K562 (cell line): ENCODE measurements around the gene GRB2. TPM values are rescaled to one million over a fixed set of nuclear protein-coding genes. Genes with fewer than 3 reads are reported as not detected.

Experiments
- EP300 ChIP-seq: IDR thresholded peaks from 2 replicates; pipeline ENCODE4 v1.6.1; 2012; ENCODE audit warnings: low read length, improper control_type of control experiment
- ERF ChIP-seq: fragments of 450-650 bp; formaldehyde crosslinking; IDR thresholded peaks from 2 replicates; pipeline ENCODE4 v1.4.0; 2020; ENCODE audit warnings: mild to moderate bottlenecking, mixed read lengths
- FOXP1 ChIP-seq: sonication (generic); formaldehyde crosslinking; IDR thresholded peaks from 2 replicates; pipeline ENCODE4 v1.8.0; 2022; ENCODE audit warnings: mild to moderate bottlenecking, missing genetic modification reagents
- HDAC1 ChIP-seq, 2 experiments: fragments of 450-650 bp; IDR thresholded peaks; 2 replicates each; pipeline ENCODE4 v1.6.1; 2016 to 2017; ENCODE audit warnings: inconsistent platforms in 1 of 2, mild to moderate bottlenecking in 1 of 2, moderate library complexity in 1 of 2
- HDAC6 ChIP-seq: IDR thresholded peaks from 2 replicates; pipeline ENCODE4 v1.6.1; 2012; ENCODE audit warnings: low read depth, mild to moderate bottlenecking, control low read depth, inconsistent platforms, low read length, moderate library complexity
- KLF16 ChIP-seq: IDR thresholded peaks from 2 replicates; pipeline ENCODE4 v1.6.1; 2016; ENCODE audit warnings: antibody characterized with exemption
- MCM5 ChIP-seq: fragments of 450-650 bp; IDR thresholded peaks from 2 replicates; pipeline ENCODE4 v1.6.1; 2016; ENCODE audit warnings: low read depth
- NCOA6 ChIP-seq: fragments of 450-650 bp; IDR thresholded peaks from 2 replicates; pipeline ENCODE4 v1.6.1; 2017; ENCODE audit warnings: mild to moderate bottlenecking
- NKRF ChIP-seq: fragments of 450-650 bp; IDR thresholded peaks from 2 replicates; pipeline ENCODE4 v1.6.1; 2016; ENCODE audit warnings: borderline replicate concordance
- PCBP1 ChIP-seq: fragments of 200-400 bp; formaldehyde crosslinking; IDR thresholded peaks from 2 replicates; pipeline ENCODE4 v1.6.1; 2018; ENCODE audit warnings: mild to moderate bottlenecking, low read depth, low read length; ENCODE audit not compliant: poor library complexity, severe bottlenecking
- RAD21 ChIP-seq, 2 experiments: fragments of 250-450 bp in 1 of 2; fragments of 450-650 bp in 1 of 2; sonication (Bioruptor Pico) in 1 of 2; formaldehyde crosslinking in 1 of 2; IDR thresholded peaks in 1 of 2; conservative IDR thresholded peaks in 1 of 2; 2 replicates each; pipeline versions ENCODE4 v1.4.0 to v1.8.0; 2020 to 2022; ENCODE audit warnings: mild to moderate bottlenecking in 2 of 2, moderate library complexity in 1 of 2
- SMARCE1 ChIP-seq: fragments of 450-650 bp; IDR thresholded peaks from 2 replicates; pipeline ENCODE4 v1.7.1; 2016; ENCODE audit warnings: mild to moderate bottlenecking
- SMC3 ChIP-seq: conservative IDR thresholded peaks from 2 replicates; pipeline ENCODE4 v1.6.1; 2011; ENCODE audit warnings: low read depth, low read length, improper control_type of control experiment; ENCODE audit not compliant: insufficient read depth
- TBP ChIP-seq: optimal IDR thresholded peaks from 2 replicates; pipeline ENCODE3; 2011; ENCODE audit warnings: low read depth, low read length, improper control_type of control experiment
- ZFX ChIP-seq: sonication (generic); formaldehyde crosslinking; IDR thresholded peaks from 2 replicates; pipeline ENCODE4 v1.8.0; 2022; ENCODE audit warnings: mild to moderate bottlenecking, missing genetic modification reagents, moderate library complexity
- ZNF146 ChIP-seq: IDR thresholded peaks from one replicate; pipeline ENCODE4 v1.6.1; 2018; ENCODE audit warnings: missing compliant biosample characterization; ENCODE audit not compliant: unreplicated experiment
- ZNF263 ChIP-seq: sonication (generic); formaldehyde crosslinking; IDR thresholded peaks from 2 replicates; pipeline ENCODE4 v1.8.0; 2022; ENCODE audit warnings: mild to moderate bottlenecking, missing genetic modification reagents, borderline replicate concordance
- ZNF436 ChIP-seq: fragments of 250-450, 450-650 bp; sonication (Bioruptor Pico); formaldehyde crosslinking; IDR thresholded peaks from 2 replicates; pipeline ENCODE4 v1.7.0; 2020; ENCODE audit warnings: mild to moderate bottlenecking
- ZNF780A ChIP-seq: fragments of 250-450 bp; sonication (Bioruptor Pico); IDR thresholded peaks from 2 replicates; pipeline ENCODE4 v1.5.0; 2021; ENCODE audit warnings: mild to moderate bottlenecking
- polyA plus RNA-seq, 8 experiments: library from polyadenylated mRNA; depleted of rRNA in 4 of 8; stranded (reverse) in 5 of 8; unstranded in 3 of 8; fragments of >200 nt; fragmentation: Nextera tagmentation in 2 of 8; fragmentation: Illumina TruSeq in 1 of 8; extraction: Ambion mirVana in 2 of 8; extraction: Trizol in 1 of 8; gene quantifications; 2 replicates each; pipeline versions ENCODE4 v1.2.1 to v1.2.3, GENCODE V29; 2011 to 2014; ENCODE audit warnings: inconsistent platforms in 1 of 8, missing spikeins in 1 of 8
- total RNA-seq, 7 experiments: library from RNA; depleted of rRNA in 6 of 7; stranded (reverse); fragments of >200 nt in 6 of 7; fragmentation: Illumina TruSeq in 2 of 7; extraction: Trizol in 2 of 7; gene quantifications; 2 replicates each; pipeline versions ENCODE4 v1.2.1 to v1.2.3, GENCODE V29; 2011 to 2021; ENCODE audit warnings: low replicate concordance in 1 of 7
- TF ChIP-seq, protein P1 (sequence below), 2 experiments: fragments of 450-650 bp; formaldehyde crosslinking in 1 of 2; IDR thresholded peaks; 2 replicates each; pipeline versions ENCODE4 v1.4.0 to v1.6.1; 2014 to 2020; ENCODE audit warnings: mild to moderate bottlenecking in 2 of 2, borderline replicate concordance in 1 of 2, low read depth in 1 of 2

GRB2 gene
- total and polyA plus RNA-seq, 9 of the 15 experiments (the other 6 are each of a cell fraction or from before 2014, with no cell fraction given) = 57.2 to 136 (median 84.8) TPM

DNA sequence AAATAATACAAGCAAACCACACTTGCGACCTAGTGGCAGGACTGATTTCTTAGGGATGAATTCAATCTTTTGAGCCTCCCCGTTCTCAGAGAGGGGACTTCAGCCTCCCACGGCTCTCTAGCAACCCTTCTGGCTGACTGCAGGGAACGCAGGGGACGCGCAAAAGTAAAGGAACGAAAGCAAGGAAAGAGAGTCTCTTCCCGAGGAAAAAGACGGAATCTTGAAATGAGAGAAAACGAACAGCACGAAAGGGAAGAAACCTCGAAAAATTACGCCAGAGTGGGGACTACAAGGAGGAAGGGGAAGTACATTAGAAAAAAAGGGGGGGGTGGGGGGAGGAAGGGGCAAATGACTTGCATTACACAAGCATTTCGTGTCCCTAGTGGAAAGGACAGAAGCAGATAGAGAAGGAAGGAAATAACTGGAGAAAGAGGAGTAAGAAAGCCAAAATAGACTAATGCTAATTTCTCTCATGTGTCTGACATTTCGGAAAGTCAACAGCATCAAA lies 1.2 kb downstream of the GRB2 start (continued):
- TF ChIP-seq NKRF (peak; percentile 54; the same call in 1 of the 2 replicates), KLF16 (peak; percentile 34; the same call in 1 of the 2 replicates), SMC3 (peak; percentile 53; the same call in 1 of the 2 replicates), ZNF146 (CRISPR knock-in tag) (no peak), SMARCE1 (peak; percentile 79), FOXP1 (CRISPR knock-in tag) (no peak), ERF (no peak), RAD21 (CRISPR knock-in tag; conservative IDR thresholded peaks at IDR 0.05 in 1 of 2, IDR thresholded peaks at IDR 0.05 in 1 of 2) (peak; percentile 66 to 83), PCBP1 (no peak), ZNF263 (no peak; the same call in 1 of the 2 replicates), ZNF780A (CRISPR knock-in tag) (no peak), TBP (no peak), NCOA6 (0 out of 2 replicates have a peak, but pooled peaks have one; percentile 31), MCM5 (no peak), HDAC6 (no peak), ZNF436 (CRISPR knock-in tag) (no peak), ZFX (CRISPR knock-in tag) (no peak), EP300 (no peak), HDAC1 (IDR thresholded peaks at IDR 0.05) (peak in 1 of 2 experiments; percentile 78; a peak in 2 of 4 replicates)
- TF ChIP-seq, protein P1, sequence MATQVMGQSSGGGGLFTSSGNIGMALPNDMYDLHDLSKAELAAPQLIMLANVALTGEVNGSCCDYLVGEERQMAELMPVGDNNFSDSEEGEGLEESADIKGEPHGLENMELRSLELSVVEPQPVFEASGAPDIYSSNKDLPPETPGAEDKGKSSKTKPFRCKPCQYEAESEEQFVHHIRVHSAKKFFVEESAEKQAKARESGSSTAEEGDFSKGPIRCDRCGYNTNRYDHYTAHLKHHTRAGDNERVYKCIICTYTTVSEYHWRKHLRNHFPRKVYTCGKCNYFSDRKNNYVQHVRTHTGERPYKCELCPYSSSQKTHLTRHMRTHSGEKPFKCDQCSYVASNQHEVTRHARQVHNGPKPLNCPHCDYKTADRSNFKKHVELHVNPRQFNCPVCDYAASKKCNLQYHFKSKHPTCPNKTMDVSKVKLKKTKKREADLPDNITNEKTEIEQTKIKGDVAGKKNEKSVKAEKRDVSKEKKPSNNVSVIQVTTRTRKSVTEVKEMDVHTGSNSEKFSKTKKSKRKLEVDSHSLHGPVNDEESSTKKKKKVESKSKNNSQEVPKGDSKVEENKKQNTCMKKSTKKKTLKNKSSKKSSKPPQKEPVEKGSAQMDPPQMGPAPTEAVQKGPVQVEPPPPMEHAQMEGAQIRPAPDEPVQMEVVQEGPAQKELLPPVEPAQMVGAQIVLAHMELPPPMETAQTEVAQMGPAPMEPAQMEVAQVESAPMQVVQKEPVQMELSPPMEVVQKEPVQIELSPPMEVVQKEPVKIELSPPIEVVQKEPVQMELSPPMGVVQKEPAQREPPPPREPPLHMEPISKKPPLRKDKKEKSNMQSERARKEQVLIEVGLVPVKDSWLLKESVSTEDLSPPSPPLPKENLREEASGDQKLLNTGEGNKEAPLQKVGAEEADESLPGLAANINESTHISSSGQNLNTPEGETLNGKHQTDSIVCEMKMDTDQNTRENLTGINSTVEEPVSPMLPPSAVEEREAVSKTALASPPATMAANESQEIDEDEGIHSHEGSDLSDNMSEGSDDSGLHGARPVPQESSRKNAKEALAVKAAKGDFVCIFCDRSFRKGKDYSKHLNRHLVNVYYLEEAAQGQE (IDR thresholded peaks at IDR 0.05; ENCODE audit: borderline replicate concordance) = peak; percentile 48; the same call in 1 of the 2 replicates
- TF ChIP-seq, protein P1 (CRISPR knock-in tag; IDR thresholded peaks at IDR 0.05; ENCODE audit: low read depth) = no peak
